Thymus (tissue), 14 donors: ENCODE data around the gene ZNF616. TPM values are rescaled to one million over a fixed set of nuclear protein-coding genes. Genes with fewer than 3 reads are reported as not detected.

Experiments
- DNase-seq, 9 donors: peaks; one replicate each; pipeline ENCODE4 v3.0.0-alpha.2; 2013; ENCODE audit warnings: low spot score in 9 of 9, low read depth in 6 of 9, missing footprints in 1 of 9
- H3K27ac ChIP-seq, 2 donors: one replicate each; pipeline ENCODE4 v1.5.1; 2013; ENCODE audit warnings: control low read depth in 1 of 2, low read depth in 1 of 2, low read length in 1 of 2, mild to moderate bottlenecking in 1 of 2, moderate library complexity in 1 of 2
- H3K27me3 ChIP-seq, 2 donors: one replicate each; pipeline ENCODE4 v1.5.1; 2013; ENCODE audit warnings: low read length in 1 of 2; ENCODE audit not compliant: control insufficient read depth in 2 of 2, insufficient read depth in 1 of 2
- H3K36me3 ChIP-seq, 2 donors: one replicate each; pipeline ENCODE4 v1.5.1; 2013; ENCODE audit warnings: low read length in 1 of 2, mild to moderate bottlenecking in 1 of 2, moderate library complexity in 1 of 2; ENCODE audit not compliant: control insufficient read depth in 2 of 2, insufficient read depth in 2 of 2
- H3K4me1 ChIP-seq, 2 donors: one replicate each; pipeline ENCODE4 v1.5.1; 2013; ENCODE audit warnings: low read length in 2 of 2; ENCODE audit not compliant: control insufficient read depth in 2 of 2, insufficient read depth in 2 of 2
- H3K4me3 ChIP-seq, 2 donors: one replicate each; pipeline ENCODE4 v1.5.1; 2013; ENCODE audit warnings: low read length in 2 of 2, control low read depth in 1 of 2, mild to moderate bottlenecking in 1 of 2
- H3K9me3 ChIP-seq, 2 donors: one replicate each; pipeline ENCODE4 v1.5.1; 2013; ENCODE audit warnings: low read length in 1 of 2, mild to moderate bottlenecking in 1 of 2; ENCODE audit not compliant: control insufficient read depth in 2 of 2, insufficient read depth in 1 of 2
- WGBS: extraction: QIAGEN DNeasy Blood & Tissue Kit; methylation state at CpG from one replicate; pipeline ENCODE4 v1.1.7; 2013; 5-methylcytosine and 5-hydroxymethylcytosine counted together
- long read RNA-seq, 10 donors: transcript quantifications; one replicate each; lab custom pipeline, GENCODE V29; 2026
- polyA plus RNA-seq: library from polyadenylated mRNA; stranded (reverse); fragments of 200-250 nt; gene quantifications from one replicate; pipeline ENCODE4 v1.2.3, GENCODE V29; 2013
- total RNA-seq: library from RNA; stranded (reverse); fragments of 120-200 nt; gene quantifications from one replicate; pipeline ENCODE4 v1.2.4, GENCODE V29; 2013
- donor health status: healthy.

The ZNF616 gene
- total RNA-seq = 6.6 TPM
- polyA plus RNA-seq = 5.2 TPM
- long read RNA-seq, donor 1, full-length matches to known transcripts = 1 of 1 reads
- long read RNA-seq, donor 1, partial matches to known transcripts = 0 of 1 reads
- long read RNA-seq, donor 1, other reads (novel, unspliced or antisense) = 0 of 1 reads
- long read RNA-seq, donor 2, full-length matches to known transcripts = 3 of 3 reads
- long read RNA-seq, donor 2, partial matches to known transcripts = 0 of 3 reads
- long read RNA-seq, donor 2, other reads (novel, unspliced or antisense) = 0 of 3 reads
- long read RNA-seq, donor 3, partial matches to known transcripts = 0 of 1 reads
- long read RNA-seq, donor 3, other reads (novel, unspliced or antisense) = 0 of 1 reads
- long read RNA-seq, donor 4 = 0 reads
- long read RNA-seq, donor 5, full-length matches to known transcripts = 6 of 6 reads
- long read RNA-seq, donor 5, partial matches to known transcripts = 0 of 6 reads
- long read RNA-seq, donor 5, other reads (novel, unspliced or antisense) = 0 of 6 reads
- long read RNA-seq, donor 6, full-length matches to known transcripts = 1 of 1 reads
- long read RNA-seq, donor 6, partial matches to known transcripts = 0 of 1 reads
- long read RNA-seq, donor 6, other reads (novel, unspliced or antisense) = 0 of 1 reads
- long read RNA-seq, donor 7, full-length matches to known transcripts = 2 of 2 reads
- long read RNA-seq, donor 7, partial matches to known transcripts = 0 of 2 reads
- long read RNA-seq, donor 7, other reads (novel, unspliced or antisense) = 0 of 2 reads
- long read RNA-seq, donor 8 = 0 reads
- long read RNA-seq, donor 9, full-length matches to known transcripts = 1 of 1 reads
- long read RNA-seq, donor 9, partial matches to known transcripts = 0 of 1 reads
- long read RNA-seq, donor 9, other reads (novel, unspliced or antisense) = 0 of 1 reads
- long read RNA-seq, donor 10, full-length matches to known transcripts = 2 of 2 reads
- long read RNA-seq, donor 10, partial matches to known transcripts = 0 of 2 reads
- long read RNA-seq, donor 10, other reads (novel, unspliced or antisense) = 0 of 2 reads

DNA sequence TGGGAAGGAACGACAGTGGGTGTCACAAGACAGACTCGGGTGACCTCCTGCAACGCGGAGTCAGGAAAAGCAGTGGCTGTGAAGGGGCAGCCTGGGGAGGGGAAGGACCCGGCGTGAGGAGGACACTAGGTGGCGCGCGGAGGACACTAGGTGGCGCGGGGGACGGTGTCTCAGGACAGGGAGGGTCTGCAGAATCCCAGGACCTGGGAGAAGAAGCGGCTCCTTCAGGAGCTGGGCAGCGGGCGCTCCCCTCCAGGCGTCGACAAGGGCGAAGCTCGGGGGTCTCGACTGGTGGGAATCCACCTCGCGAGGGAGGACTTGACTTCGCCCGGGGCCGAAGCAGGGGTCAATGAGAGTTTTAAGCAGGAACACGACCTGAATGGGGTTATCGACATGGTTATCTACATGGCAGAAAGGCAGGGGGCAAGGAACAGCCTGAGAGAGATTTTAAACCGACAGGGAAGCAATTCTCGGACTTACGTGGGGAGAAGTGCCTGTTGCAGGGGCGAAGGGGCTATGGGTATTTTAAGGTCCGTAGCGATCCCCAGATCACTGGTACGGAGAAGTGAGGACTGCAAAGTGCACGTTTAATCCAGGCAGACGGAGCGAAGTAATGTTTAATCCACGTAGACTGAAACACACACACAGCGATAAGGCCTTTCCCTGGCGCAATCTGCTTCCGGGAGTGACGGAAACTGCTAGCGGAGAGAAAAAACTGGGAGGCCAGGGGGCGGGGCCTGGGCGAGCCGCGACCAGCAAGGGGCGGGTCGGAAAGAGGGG lies at the start of gene ZNF616:
Gene ZNF616, minus strand, starts transcription at position 687 of the 780 bp plus-strand sequence. CDS start 9,426 bp downstream, outside the sequence.
- under 1% methylated on average over 49 of the region's 49 CpGs for WGBS
- Histone ChIP-seq H3K27ac (peak within 1 kb of the TSS; percentile 85 to 93), H3K4me1 (peaks cover 6 to 11% of the 10 kb centered on the region in 2 donors), H3K36me3 (no peaks in the 10 kb centered on the region), H3K4me3 (peak within 1 kb of the TSS; percentile 90 to 93), H3K27me3 (no peaks in the 10 kb centered on the region), H3K9me3 (peaks cover 0 to 34% of the 10 kb centered on the region in 2 donors)
- peak; percentile 79 to 96 (median 90) for DNase-seq

GRCh38 chr19:52188822-52189734 lies 49.3 kb upstream of the ZNF616 start:
- Histone ChIP-seq H3K27me3 (no peaks in the 10 kb centered on the region), H3K4me1 (peaks cover 15 to 19% of the 10 kb centered on the region in 2 donors), H3K36me3 (peaks cover 0 to 11% of the 10 kb centered on the region in 2 donors), H3K27ac (peak overlapping the region; percentile 86 to 91), H3K9me3 (no peaks in the 10 kb centered on the region), H3K4me3 (peak overlapping the region; percentile 46 to 50)
- DNase-seq = no peak
- 10% methylated on average over 32 of the region's 32 CpGs for WGBS

DNA sequence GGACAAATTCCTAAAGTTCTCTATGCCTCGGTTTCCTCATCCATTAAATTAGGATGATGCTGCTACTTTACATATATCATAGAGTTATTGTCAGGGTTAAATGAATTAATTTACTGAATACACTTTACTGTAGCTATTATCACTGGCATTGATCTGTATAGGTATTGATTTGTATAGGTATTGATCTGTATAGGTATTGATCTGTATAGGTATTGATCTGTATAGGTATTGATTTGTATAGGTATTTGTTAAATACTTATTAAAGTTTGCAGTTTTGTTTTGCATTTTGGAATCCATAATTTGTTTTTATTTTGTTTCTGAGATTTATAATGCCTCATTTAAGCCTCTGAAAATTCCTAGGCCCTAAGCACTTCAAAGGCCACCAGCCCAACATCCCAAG lies 47.7 kb upstream of the ZNF616 start:
- Histone ChIP-seq H3K9me3 (no peaks in the 10 kb centered on the region), H3K36me3 (peaks cover 0 to under 1% of the 10 kb centered on the region in 2 donors), H3K27ac (no peak overlapping the region), H3K27me3 (no peaks in the 10 kb centered on the region), H3K4me1 (peaks cover 15 to 19% of the 10 kb centered on the region in 2 donors), H3K4me3 (no peak overlapping the region)
- 97% methylated on average over 1 of the region's 1 CpG for WGBS
- DNase-seq = no peak

DNA sequence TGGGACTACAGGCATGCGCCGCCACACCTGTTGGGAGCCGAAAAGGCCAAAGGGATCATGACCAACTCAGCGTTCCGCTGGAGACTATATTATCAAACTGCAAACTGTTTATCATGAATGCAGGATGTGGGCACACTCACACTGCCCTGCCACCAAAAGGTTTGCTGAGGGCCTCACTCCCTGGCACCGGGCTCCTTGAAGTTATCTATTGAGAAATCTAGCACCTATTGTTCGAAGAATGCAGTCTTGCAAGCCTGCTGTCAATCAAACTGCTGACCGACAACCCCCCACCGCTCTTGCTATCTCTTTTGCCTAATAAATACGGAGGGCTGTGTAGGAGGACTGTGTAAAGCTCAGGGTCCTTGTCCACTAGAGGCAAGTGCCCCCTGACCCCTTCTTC lies 36.8 kb upstream of the ZNF616 start:
- Histone ChIP-seq H3K9me3 (peaks cover 2 to 7% of the 10 kb centered on the region in 2 donors), H3K4me3 (no peak overlapping the region), H3K27ac (no peak overlapping the region), H3K27me3 (no peaks in the 10 kb centered on the region), H3K4me1 (peaks cover 0 to 5% of the 10 kb centered on the region in 2 donors), H3K36me3 (no peaks in the 10 kb centered on the region)
- 90% methylated on average over 10 of the region's 10 CpGs for WGBS
- DNase-seq = no peak

- Histone ChIP-seq H3K4me1 (peaks cover 4 to 9% of the 10 kb centered on the region in 2 donors), H3K27me3 (no peaks in the 10 kb centered on the region), H3K36me3 (peaks cover 7 to 8% of the 10 kb centered on the region in 2 donors), H3K9me3 (peaks cover 3 to 11% of the 10 kb centered on the region in 2 donors), H3K4me3 (no peak overlapping the region), H3K27ac (no peak overlapping the region)
- 100% methylated on average over 1 of the region's 1 CpG for WGBS
- no peak for DNase-seq
These were observed 32.6 kb upstream of the ZNF616 start for GRCh38 chr19:52172347-52172746.

DNA sequence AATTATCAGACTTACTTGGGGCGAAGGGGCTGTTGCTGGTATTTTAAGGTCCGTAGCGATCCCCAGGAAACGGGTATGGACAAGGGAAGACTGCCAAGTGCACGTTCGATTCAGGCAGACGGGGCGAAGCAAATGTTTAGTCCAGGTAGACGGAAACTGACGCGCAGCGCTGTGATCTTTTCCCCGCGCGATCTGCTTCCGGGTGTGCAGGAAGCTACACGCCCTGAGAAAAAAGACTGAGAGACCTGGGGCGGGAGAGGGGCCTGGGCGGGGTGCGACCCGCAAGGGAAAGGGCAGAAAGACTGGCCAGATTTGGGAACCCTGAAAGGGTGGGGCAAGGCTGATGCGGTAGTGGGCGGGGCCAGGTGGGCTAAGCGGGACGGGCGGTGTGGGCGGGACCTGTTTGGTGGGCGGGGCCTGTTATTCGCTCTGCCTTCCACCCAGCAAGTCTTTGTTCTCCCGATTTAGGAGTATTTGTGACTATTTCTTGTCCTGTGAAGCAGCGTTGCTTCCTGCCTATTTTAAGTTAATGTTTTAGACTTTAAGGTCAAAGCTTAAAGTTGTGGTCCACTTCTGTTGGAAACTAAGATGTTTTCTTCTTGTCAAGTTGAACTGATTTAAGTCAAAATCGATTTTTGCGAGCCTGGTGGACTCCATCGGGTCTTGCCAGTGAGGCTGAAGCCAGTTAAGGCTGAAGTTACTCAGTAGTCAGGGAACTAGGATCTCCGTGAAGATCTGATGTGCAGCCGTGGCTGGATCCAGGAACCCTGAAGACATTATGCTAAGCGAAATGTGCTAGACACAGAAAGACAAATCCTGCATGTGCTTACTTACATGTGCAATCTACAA lies 31.8 kb upstream of the ZNF616 start, which contains the start of gene ZNF836:
Gene ZNF836, minus strand, starts transcription at position 301 of the 849 bp plus-strand sequence. CDS start 3,549 bp downstream, outside the sequence.
- Histone ChIP-seq H3K4me3 (peak within 1 kb of the TSS; percentile 64 to 93), H3K27me3 (no peaks in the 10 kb centered on the region), H3K27ac (peak within 1 kb of the TSS; percentile 80 to 91), H3K4me1 (peaks cover 4 to 9% of the 10 kb centered on the region in 2 donors), H3K36me3 (peaks cover 7 to 11% of the 10 kb centered on the region in 2 donors), H3K9me3 (peaks cover 3 to 11% of the 10 kb centered on the region in 2 donors)
- WGBS = 8% methylated on average over 37 of the region's 37 CpGs
- DNase-seq = peak in 8 of 9 donors; percentile 64 to 88 (median 76)

- WGBS = under 1% methylated on average over 22 of the region's 22 CpGs
- peaks cover 7 to 11% of the 10 kb centered on the region in 2 donors for H3K36me3 ChIP-seq
- H3K4me3 ChIP-seq = peak overlapping the region; percentile 64 to 93
- peaks cover 3 to 11% of the 10 kb centered on the region in 2 donors for H3K9me3 ChIP-seq
- DNase-seq = peak in 1 of 9 donors; percentile 6
- peaks cover 4 to 9% of the 10 kb centered on the region in 2 donors for H3K4me1 ChIP-seq
- no peaks in the 10 kb centered on the region for H3K27me3 ChIP-seq
- peak overlapping the region; percentile 80 to 91 for H3K27ac ChIP-seq
These were observed 31.2 kb upstream of the ZNF616 start for GRCh38 chr19:52170863-52171320.
